Measurements from ENCODE around the gene RERE.

The RERE gene

DNA sequence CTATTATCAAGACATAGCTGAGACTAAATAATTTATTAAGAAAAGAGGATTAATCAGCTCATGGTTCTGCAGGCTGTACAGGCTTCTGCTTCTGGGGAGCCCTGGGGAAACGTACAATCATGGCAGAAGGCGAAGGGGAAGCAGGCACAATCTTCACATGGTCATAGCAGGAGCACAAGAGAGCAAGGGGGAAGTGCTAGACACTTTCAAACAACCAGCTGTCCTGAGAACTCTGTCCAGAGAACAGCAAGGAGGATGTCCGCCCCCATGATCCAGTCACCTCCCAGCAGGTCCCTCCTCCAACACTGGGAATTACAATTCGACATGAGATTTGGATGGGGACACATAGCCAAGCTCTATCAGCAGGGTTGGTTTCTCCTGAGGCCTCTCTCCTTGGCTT, 509.8 kb downstream of the RERE start:
- DNase-seq (ENCODE audit: low read depth in 2 of 2), result no peak

DNA sequence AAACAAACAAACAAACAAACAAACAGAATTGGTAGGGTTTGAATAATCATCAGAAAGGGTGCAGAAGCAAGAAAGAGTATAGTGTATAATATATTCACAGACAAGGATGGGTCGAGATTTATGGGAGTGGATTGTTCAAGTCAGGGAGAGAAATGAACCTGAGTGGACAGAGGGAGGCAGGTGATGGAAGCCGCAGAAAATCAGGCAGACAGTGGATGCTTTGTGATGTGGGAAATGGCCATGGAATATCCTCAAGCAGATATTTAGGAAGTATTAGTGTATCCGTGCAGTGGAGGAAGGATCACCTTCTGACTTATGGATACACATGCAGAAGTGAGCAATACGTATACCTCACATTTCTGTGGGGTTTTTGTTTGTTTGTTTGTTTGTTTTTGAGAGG, 513.6 kb downstream of the RERE start:
- no peak for DNase-seq (ENCODE audit: low read depth in 2 of 2)

DNA sequence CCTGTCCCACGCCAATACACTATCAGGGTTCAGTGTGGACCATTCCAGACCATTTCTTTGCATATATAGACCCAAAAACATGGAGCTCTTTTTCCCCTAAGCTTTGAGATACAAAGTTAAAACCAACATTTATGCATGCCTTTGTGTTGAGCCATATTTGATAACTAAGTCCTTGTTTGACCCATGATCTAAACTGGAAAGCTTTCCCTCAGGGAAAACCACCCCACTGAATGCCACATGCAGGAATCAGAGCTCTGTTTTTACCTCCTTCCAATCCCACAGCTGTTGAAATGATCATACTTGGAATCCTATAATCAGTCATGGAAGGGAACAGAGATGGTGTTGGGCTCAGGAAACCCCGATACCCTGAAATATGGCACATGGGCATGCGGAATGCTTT, 514.3 kb downstream of the RERE start:
- DNase-seq (ENCODE audit: low read depth in 2 of 2), result no peak

Data from stimulated activated CD4-positive, alpha-beta T cell treated with anti-CD3 and anti-CD28 coated beads, Interleukin-4, amount 100 ng/mL, for 48 hours (primary cell).